Measurements from ENCODE around the gene ZBTB7C.

ZBTB7C gene

GRCh38 chr18:48218285-48219022 is 190.7 kb downstream of the ZBTB7C start:
- no peak for DNase-seq (ENCODE audit: low read depth, low spot score)

- DNase-seq (ENCODE audit: low read depth, low spot score) = no peak
Observed at GRCh38 chr18:48217258-48218250, 191.6 kb downstream of the ZBTB7C start.

DNA sequence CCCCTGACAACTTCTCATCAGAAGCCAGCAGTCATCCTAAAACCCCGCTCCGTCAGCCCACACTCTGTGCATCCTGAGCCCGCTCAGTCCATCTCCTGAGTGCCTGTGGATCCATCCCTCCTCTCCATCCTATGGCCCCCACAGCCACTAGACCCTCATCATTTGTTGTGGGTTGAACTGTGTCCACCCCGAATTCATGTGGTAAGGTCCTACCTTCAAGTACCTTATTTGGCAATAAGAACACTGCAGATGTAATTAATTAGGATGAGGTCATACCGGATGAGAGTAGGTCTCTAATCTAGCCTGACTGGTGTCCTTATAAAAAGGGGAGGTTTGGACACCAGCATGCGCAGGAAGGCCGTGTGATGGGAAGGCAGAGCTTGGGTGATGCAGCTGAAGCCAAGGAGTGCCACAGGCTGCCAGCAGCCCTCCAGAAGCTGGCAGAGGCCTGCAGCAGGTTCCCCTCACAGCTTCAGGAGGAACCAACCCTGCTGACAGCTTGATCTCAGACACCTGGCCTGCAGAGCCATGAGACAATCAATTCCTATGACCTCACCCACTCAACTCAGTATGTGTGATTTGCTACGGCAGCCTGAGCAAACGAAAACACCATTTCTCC is 192.4 kb downstream of the ZBTB7C start:
- DNase-seq (ENCODE audit: low read depth, low spot score) = no peak

GRCh38 chr18:48215876-48216638 is 193.1 kb downstream of the ZBTB7C start:
- no peak for DNase-seq (ENCODE audit: low read depth, low spot score)

DNA sequence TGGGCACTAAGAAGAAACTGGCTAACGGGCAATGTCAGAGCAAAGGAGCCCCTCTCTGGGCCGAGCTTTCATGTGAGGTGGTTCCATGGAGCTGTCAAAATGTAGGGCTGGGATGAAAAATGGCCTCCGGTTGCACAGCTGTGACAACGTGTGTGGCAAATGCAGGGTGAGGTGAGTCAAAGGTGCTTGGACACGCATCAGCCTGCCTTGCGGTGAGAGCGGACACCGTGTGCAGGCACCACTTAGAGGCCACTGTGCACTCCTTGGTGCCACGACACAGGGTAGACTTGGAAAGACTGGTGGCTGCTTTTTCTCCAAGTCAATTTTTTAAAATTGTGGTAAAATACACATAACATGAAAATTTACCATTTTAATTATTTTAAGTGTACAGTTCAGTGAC is 195.4 kb downstream of the ZBTB7C start:
- DNase-seq (ENCODE audit: low read depth, low spot score) = no peak

GRCh38 chr18:48208432-48209140 is 200.6 kb downstream of the ZBTB7C start:
- no peak for DNase-seq (ENCODE audit: low read depth, low spot score)

DNA sequence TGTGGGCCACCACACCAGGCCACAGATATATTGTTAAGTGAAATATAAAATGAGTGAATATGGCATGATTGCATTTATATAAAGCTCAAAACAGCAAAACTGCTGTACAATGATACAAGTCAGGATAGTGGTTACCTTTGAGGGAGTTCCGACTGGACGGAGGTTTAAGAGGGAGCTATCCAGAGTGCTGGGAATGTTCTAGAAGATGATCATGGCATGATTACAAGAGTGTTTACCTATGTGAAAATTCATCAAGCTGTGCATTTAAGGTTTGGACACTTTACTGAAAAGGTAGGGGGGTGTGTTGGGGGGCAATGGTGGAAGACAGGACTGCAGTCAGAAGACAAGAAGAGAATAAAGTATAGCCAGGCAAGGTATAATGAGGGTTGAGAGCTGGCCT is 201.4 kb downstream of the ZBTB7C start:
- DNase-seq (ENCODE audit: low read depth, low spot score) = no peak

- DNase-seq (ENCODE audit: low read depth, low spot score) = no peak
Observed at GRCh38 chr18:48206887-48207286, 202.3 kb downstream of the ZBTB7C start.

DNA sequence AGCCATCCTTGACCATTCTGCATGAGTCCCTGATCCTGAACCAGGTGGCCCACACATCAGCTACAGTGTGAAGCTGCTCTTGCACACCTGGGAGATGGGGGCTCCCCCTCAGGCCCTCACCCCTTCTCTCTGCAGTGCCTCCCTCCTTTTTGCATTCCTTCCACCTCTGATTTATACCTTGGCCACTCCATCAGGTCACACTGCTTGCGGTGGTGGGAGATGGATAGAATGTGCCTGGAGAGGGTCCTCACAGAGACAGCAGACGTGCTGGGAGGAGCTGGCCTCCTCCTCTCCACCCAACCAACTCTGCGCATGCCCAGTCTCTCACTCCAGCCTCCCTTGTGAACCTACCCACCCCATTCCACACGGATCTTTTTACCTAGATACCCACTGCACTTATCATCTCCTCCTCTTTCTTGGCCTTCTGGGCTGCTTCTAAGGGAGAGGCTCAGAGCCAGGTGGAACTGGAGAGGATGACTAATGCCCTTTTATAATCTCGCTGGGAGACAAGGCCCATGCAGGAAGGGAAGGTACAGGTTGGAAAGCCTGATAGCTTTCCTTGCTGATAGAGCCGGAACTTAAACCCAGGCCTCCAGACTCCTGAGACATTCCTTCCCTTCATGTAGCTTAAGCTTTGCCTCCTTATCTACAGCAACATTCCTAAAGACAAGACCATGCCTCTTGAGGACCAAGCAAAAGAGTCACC is 205.1 kb downstream of the ZBTB7C start:
- DNase-seq (ENCODE audit: low read depth, low spot score) = no peak

DNA sequence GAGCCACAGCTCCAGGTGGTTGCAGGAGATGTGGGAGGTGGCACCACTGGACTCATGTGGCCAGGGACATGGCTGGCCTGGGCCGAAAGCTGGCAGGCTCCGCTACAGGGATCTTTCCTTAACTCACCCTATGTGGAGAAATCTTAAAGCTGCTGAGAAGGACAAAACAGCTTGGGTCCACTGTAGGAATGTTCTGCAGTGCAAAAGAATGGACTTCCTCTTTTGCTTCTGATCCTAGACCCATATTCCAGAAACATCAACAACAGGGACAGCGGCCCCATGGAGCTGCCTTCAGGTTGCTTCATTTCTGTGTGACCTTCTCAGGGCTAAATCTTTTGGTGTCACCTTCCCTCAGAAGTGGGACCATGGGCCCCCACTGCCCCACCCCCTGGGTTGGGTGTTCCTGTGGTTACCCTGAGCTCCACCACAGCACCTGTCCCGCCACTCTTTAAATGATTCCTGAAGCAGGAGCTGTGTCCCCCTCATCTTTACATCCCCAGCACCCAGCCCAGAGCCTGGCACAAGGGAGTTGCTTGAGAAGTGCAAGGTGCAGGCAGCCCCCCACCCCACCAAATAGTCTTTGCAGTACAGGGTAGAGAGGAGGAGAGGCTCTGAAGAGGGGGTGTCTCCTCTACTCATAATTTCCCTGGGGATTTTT is 205.8 kb downstream of the ZBTB7C start:
- DNase-seq (ENCODE audit: low read depth, low spot score) = no peak

GRCh38 chr18:48202350-48203260 is 206.6 kb downstream of the ZBTB7C start:
- no peak for DNase-seq (ENCODE audit: low read depth, low spot score)

- no peak for DNase-seq (ENCODE audit: low read depth, low spot score)
Observed at GRCh38 chr18:48202006-48202348, 207.2 kb downstream of the ZBTB7C start.

- no peak for DNase-seq (ENCODE audit: low read depth, low spot score)
Observed at GRCh38 chr18:48201337-48202005, 207.7 kb downstream of the ZBTB7C start.

GRCh38 chr18:48200631-48201336 is 208.4 kb downstream of the ZBTB7C start:
- no peak for DNase-seq (ENCODE audit: low read depth, low spot score)

DNA sequence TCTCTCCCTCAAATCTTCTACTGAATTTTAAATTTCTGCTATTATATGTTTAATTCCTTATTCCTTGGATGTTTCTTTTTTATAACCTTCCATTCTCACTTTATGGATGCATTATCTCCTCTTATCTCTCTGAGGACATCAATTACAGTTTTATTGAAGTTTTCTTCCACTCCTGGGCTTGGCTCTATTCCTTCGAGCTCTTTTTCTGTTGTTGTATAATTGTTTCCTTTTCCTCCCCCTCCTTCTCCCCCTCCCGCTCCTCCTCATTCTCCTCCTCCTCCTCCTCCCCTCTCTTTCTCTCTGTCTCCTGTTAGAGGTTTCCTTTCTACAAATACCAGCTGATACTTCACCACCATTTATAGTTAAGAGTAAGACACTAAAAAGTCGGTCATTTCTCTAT is 209.8 kb downstream of the ZBTB7C start:
- DNase-seq (ENCODE audit: low read depth, low spot score) = no peak

DNA sequence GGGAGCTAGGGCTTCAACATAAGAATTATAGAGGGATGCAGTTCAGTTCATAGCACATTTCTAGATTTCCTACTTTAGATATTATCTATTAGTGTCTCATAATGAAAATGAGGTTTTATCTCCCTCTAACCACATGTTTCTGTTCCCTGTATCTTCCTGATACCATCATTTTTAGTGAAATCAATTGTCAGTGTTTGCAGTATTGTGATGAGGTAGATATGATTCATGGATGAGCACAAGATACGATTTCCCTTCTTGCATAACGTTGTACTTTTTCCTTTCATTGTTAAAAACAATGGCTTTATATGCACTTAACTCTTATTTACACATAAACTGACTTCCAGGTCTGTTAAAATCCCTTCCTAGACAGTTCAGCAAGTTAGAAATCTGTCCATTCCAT is 211.4 kb downstream of the ZBTB7C start:
- no peak for DNase-seq (ENCODE audit: low read depth, low spot score)

DNA sequence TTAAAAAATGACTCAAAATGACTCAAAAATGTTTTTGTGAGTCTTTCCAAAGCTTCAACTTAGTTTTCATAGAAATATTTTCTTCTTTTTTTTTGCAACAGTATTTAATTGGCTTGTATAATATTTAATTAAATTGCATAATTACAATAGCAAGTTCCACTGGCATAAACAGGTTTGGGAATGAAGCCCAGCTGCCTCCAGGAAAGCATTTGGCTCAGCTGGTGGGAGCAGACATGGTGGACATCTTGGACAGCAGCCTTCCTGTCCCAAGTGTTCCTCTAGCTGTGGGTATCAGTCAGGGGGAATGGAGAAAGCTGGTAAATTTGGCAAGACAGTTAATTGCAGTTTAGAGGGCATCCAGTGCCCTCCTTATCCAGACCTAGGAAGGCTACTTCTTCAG is 213.4 kb downstream of the ZBTB7C start:
- no peak for DNase-seq (ENCODE audit: low read depth, low spot score)

Data from iPS DF 19.7 (cell line).